GM21786 (cell line): ENCODE measurements around the gene SYNE1.
"Not testable (repeated sequence)": the region's sequence is repeated elsewhere in the genome, so short reads cannot be mapped to it uniquely, and the experiment has no call there.

ENCODE experiments used
- ATAC-seq: cut with Tn5 transposase; IDR thresholded peaks from one replicate; pipeline ENCODE4 v1.9.1; 2021; ENCODE audit not compliant: unreplicated experiment

SYNE1 gene

GRCh38 chr6:152571089-152571488 lies 66.1 kb downstream of the SYNE1 start:
- no peak for ATAC-seq

- ATAC-seq = no peak
Measured at GRCh38 chr6:152566103-152566875, 70.9 kb downstream of the SYNE1 start.

- ATAC-seq = no peak
Measured at GRCh38 chr6:152563177-152563576, 74.0 kb downstream of the SYNE1 start.

- not testable (repeated sequence) for ATAC-seq
Measured at GRCh38 chr6:152558798-152559197, 78.4 kb downstream of the SYNE1 start.

- ATAC-seq = no peak
Measured at GRCh38 chr6:152557502-152557901, 79.7 kb downstream of the SYNE1 start.

- no peak for ATAC-seq
Measured at GRCh38 chr6:152554851-152555250, 82.3 kb downstream of the SYNE1 start.

- ATAC-seq = peak; percentile 97
Measured at GRCh38 chr6:152552616-152553209, 84.4 kb downstream of the SYNE1 start.

GRCh38 chr6:152543519-152543918 lies 93.6 kb downstream of the SYNE1 start:
- ATAC-seq = no peak

GRCh38 chr6:152540381-152540780 lies 96.8 kb downstream of the SYNE1 start:
- ATAC-seq = no peak

- ATAC-seq = no peak
Measured at GRCh38 chr6:152534541-152534940, 102.6 kb downstream of the SYNE1 start.

- ATAC-seq = no peak
Measured at GRCh38 chr6:152532556-152533422, 104.4 kb downstream of the SYNE1 start.

- ATAC-seq = no peak
Measured at GRCh38 chr6:152531659-152532058, 105.5 kb downstream of the SYNE1 start.

GRCh38 chr6:152529369-152529768 lies 107.8 kb downstream of the SYNE1 start:
- ATAC-seq = no peak

- ATAC-seq = not testable (repeated sequence)
Measured at GRCh38 chr6:152514120-152514519, 123.0 kb downstream of the SYNE1 start.

GRCh38 chr6:152509916-152510315 lies 127.2 kb downstream of the SYNE1 start:
- no peak for ATAC-seq

- ATAC-seq = no peak
Measured at GRCh38 chr6:152508477-152508876, 128.7 kb downstream of the SYNE1 start.

GRCh38 chr6:152503546-152503945 lies 133.6 kb downstream of the SYNE1 start:
- ATAC-seq = no peak

- ATAC-seq = no peak
Measured at GRCh38 chr6:152502421-152503188, 134.6 kb downstream of the SYNE1 start.

- ATAC-seq = no peak
Measured at GRCh38 chr6:152499931-152500330, 137.2 kb downstream of the SYNE1 start.

- ATAC-seq = no peak
Measured at GRCh38 chr6:152496731-152497130, 140.4 kb downstream of the SYNE1 start.

GRCh38 chr6:152495456-152495855 lies 141.7 kb downstream of the SYNE1 start:
- ATAC-seq = not testable (repeated sequence)
